ENCODE measurements around the gene CXADR. TPM values are rescaled to one million over a fixed set of nuclear protein-coding genes. Genes with fewer than 3 reads are reported as not detected.

Gene CXADR
- total RNA-seq, 1 donor from 2014 or later: 22.1 TPM

GRCh38 chr21:17622018-17622417 lies 109.2 kb downstream of the CXADR start:
- TF ChIP-seq, protein P1, sequence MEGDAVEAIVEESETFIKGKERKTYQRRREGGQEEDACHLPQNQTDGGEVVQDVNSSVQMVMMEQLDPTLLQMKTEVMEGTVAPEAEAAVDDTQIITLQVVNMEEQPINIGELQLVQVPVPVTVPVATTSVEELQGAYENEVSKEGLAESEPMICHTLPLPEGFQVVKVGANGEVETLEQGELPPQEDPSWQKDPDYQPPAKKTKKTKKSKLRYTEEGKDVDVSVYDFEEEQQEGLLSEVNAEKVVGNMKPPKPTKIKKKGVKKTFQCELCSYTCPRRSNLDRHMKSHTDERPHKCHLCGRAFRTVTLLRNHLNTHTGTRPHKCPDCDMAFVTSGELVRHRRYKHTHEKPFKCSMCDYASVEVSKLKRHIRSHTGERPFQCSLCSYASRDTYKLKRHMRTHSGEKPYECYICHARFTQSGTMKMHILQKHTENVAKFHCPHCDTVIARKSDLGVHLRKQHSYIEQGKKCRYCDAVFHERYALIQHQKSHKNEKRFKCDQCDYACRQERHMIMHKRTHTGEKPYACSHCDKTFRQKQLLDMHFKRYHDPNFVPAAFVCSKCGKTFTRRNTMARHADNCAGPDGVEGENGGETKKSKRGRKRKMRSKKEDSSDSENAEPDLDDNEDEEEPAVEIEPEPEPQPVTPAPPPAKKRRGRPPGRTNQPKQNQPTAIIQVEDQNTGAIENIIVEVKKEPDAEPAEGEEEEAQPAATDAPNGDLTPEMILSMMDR (conservative IDR thresholded peaks at IDR 0.05; ENCODE audit: low read depth, low read length): no peak
- no peak for DNase-seq (ENCODE audit: low read depth)
- no peak overlapping the region for H3K4me3 ChIP-seq (ENCODE audit: low read depth, low read length)

DNA sequence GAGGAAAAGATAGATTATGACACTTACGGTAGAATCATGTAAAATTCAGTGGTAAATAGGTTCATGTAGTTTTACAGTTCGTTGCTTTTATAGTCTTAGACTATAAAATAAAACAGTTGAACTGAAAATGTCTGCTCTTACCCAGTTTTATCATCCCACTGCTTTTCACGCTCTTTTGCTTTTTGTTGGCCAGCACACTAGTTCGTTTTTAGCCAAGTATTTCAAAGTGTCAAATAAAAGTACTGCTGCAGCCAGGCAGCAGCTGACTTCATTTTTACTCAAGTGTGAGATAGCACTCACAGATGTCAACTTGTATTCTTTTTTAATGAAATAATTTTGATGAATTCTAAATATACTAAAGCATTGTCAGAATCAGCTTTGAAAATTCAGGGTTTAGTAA lies 118.4 kb downstream of the CXADR start:
- DNase-seq (ENCODE audit: low read depth): peak; percentile 12

GRCh38 chr21:17636711-17637110 lies 123.9 kb downstream of the CXADR start:
- TF ChIP-seq, protein P1 (conservative IDR thresholded peaks at IDR 0.05; ENCODE audit: low read depth, low read length): no peak

More for the DNA sequence above, 118.4 kb downstream of the CXADR start:
- H3K4me3 ChIP-seq (ENCODE audit: low read depth, low read length): no peak overlapping the region
- TF ChIP-seq, protein P1 (conservative IDR thresholded peaks at IDR 0.05; ENCODE audit: low read depth, low read length): no peak

DNA sequence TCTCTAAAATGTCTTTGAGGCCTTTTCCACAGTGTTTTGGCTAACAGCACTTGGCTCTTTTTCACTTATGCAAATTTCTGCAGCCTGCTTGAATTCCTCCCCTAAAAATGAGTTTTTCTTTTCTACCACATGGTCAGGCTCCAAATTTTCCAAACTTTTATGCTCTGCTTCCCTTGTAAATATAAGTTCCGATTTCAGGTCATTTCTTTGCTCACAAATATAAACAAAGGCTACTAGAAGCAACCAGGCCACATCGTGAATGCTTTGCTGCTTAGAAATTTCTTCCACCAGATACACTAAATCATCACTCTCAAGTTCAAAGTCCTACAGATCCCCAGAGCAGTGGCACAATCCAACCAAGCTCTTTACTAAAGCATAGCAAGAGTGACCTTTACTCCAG lies 128.0 kb downstream of the CXADR start:
- TF ChIP-seq, protein P1 (conservative IDR thresholded peaks at IDR 0.05; ENCODE audit: low read depth, low read length): no peak
- H3K4me3 ChIP-seq (ENCODE audit: low read depth, low read length): no peak overlapping the region
- no peak for DNase-seq (ENCODE audit: low read depth)

More at GRCh38 chr21:17636711-17637110, 123.9 kb downstream of the CXADR start:
- no peak for DNase-seq (ENCODE audit: low read depth)
- H3K4me3 ChIP-seq (ENCODE audit: low read depth, low read length): no peak overlapping the region

Other genes with a start within 250 kb of the CXADR start
- gene BTG3, start 99.9 kb downstream of the CXADR start, total RNA-seq: 75.0 and 101 TPM in 2 replicates

All from epithelial cell of proximal tubule (primary cell).